Measurements from ENCODE around the gene MUC2. TPM values are rescaled to one million over a fixed set of nuclear protein-coding genes. Genes with fewer than 3 reads are reported as not detected.

The MUC2 gene
- total RNA-seq, 1 donor from 2014 or later = not detected

DNA sequence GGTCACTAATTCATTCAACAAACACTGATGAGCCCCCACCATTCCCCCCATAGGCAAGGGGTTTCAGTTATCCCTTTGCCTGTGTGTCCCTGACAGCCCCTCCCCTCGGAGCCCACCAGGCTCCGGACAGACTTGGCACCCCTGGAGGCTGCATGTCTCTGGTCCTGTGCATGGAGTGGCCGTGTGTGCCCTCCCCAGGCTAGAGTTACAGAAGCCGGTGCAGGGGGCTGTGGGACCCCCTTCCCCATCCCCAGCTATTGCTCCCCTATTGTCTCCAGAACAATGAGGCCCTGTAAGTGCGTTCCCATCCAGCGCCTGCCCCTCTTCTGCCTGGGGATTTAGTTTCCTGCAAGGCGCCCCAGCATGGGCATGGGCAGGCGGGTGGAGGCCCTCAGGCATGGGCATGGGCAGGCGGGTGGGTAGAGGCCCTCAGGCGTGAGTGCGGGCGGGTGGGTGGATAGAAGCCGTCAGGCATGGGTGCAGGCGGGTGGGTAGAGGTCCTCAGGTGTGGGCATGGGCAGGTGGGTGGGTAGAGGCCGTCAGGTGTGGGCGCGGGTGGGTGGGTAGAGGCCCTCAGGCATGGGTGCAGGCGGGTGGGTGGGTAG, 1.5 kb downstream of the MUC2 start:
- H3K27me3 Mint-ChIP-seq (ENCODE audit: insufficient read depth, low read depth) = no peaks in the 10 kb centered on the region
- H3K4me3 ChIP-seq = no peak overlapping the region
- TF ChIP-seq, protein P1, sequence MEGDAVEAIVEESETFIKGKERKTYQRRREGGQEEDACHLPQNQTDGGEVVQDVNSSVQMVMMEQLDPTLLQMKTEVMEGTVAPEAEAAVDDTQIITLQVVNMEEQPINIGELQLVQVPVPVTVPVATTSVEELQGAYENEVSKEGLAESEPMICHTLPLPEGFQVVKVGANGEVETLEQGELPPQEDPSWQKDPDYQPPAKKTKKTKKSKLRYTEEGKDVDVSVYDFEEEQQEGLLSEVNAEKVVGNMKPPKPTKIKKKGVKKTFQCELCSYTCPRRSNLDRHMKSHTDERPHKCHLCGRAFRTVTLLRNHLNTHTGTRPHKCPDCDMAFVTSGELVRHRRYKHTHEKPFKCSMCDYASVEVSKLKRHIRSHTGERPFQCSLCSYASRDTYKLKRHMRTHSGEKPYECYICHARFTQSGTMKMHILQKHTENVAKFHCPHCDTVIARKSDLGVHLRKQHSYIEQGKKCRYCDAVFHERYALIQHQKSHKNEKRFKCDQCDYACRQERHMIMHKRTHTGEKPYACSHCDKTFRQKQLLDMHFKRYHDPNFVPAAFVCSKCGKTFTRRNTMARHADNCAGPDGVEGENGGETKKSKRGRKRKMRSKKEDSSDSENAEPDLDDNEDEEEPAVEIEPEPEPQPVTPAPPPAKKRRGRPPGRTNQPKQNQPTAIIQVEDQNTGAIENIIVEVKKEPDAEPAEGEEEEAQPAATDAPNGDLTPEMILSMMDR (IDR thresholded peaks at IDR 0.05) = no peak
- TF ChIP-seq EZH2 (IDR thresholded peaks at IDR 0.05) = no peak
- no peak for TF ChIP-seq EZH2phosphoT487 (IDR thresholded peaks at IDR 0.05)
- H3K4me1 Mint-ChIP-seq = no peaks in the 10 kb centered on the region
- peaks cover 17% of the 10 kb centered on the region for H3K4me1 ChIP-seq
- H2AFZ ChIP-seq (replicated peaks) = no peak overlapping the region
- H3K27ac Mint-ChIP-seq = no peak overlapping the region
- no peak overlapping the region for H3K27ac ChIP-seq
- no peak for DNase-seq (ENCODE audit: low spot score)
- H3K36me3 ChIP-seq = no peaks in the 10 kb centered on the region
- no peaks in the 10 kb centered on the region for H3K36me3 Mint-ChIP-seq
- no peaks in the 10 kb centered on the region for H3K79me2 ChIP-seq (ENCODE audit: low read depth)
- no peaks in the 10 kb centered on the region for H3K27me3 ChIP-seq
- no peaks in the 10 kb centered on the region for H3K9me3 Mint-ChIP-seq
- no peaks in the 10 kb centered on the region for H3F3A ChIP-seq (ENCODE audit: low read depth)
- no peak overlapping the region for H3K9ac ChIP-seq
- no peak overlapping the region for H3K4me2 ChIP-seq
- no peaks in the 10 kb centered on the region for H3K9me3 ChIP-seq (ENCODE audit: low read depth)
- H3K4me3 Mint-ChIP-seq = no peak overlapping the region
- H4K20me1 ChIP-seq (ENCODE audit: low read depth) = no peaks in the 10 kb centered on the region

DNA sequence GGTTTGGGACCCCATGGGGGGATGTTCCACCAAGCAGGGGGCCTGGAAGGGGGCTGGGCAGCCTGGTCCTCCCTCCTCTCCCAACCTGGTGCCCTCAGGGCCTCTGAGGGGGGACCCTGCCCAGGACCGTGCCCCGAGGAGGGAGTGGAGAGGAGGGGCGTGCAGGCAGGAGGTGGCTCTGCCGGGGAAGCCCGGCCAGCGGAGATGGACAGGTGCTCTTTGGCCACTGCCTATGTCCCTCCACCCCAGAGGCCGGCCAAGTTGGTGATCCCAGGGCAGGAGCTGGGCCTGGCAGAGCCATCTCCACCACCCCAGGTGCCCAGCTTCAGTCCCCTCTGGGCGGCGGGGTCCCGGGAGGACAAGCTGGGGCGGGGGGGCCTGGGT, 2.4 kb downstream of the MUC2 start:
- Mint-ChIP-seq H3K36me3 (no peaks in the 10 kb centered on the region), H3K4me1 (no peaks in the 10 kb centered on the region), H3K27ac (no peak overlapping the region), H3K4me3 (no peak overlapping the region), H3K9me3 (no peaks in the 10 kb centered on the region), H3K27me3 (ENCODE audit: insufficient read depth, low read depth) (no peaks in the 10 kb centered on the region)
- no peak overlapping the region for H2AFZ ChIP-seq (replicated peaks)
- no peaks in the 10 kb centered on the region for H3K27me3 ChIP-seq
- H3F3A ChIP-seq (ENCODE audit: low read depth) = no peaks in the 10 kb centered on the region
- TF ChIP-seq EZH2 (IDR thresholded peaks at IDR 0.05) (no peak), EZH2phosphoT487 (IDR thresholded peaks at IDR 0.05) (no peak)
- TF ChIP-seq, protein P1 (IDR thresholded peaks at IDR 0.05) = no peak
- H3K4me3 ChIP-seq = no peak overlapping the region
- H3K79me2 ChIP-seq (ENCODE audit: low read depth) = no peaks in the 10 kb centered on the region
- no peaks in the 10 kb centered on the region for H3K36me3 ChIP-seq
- no peaks in the 10 kb centered on the region for H4K20me1 ChIP-seq (ENCODE audit: low read depth)
- H3K4me2 ChIP-seq = no peak overlapping the region
- H3K9ac ChIP-seq = no peak overlapping the region
- peaks cover 17% of the 10 kb centered on the region for H3K4me1 ChIP-seq
- no peaks in the 10 kb centered on the region for H3K9me3 ChIP-seq (ENCODE audit: low read depth)
- no peak for DNase-seq (ENCODE audit: low spot score)
- H3K27ac ChIP-seq = no peak overlapping the region

DNA sequence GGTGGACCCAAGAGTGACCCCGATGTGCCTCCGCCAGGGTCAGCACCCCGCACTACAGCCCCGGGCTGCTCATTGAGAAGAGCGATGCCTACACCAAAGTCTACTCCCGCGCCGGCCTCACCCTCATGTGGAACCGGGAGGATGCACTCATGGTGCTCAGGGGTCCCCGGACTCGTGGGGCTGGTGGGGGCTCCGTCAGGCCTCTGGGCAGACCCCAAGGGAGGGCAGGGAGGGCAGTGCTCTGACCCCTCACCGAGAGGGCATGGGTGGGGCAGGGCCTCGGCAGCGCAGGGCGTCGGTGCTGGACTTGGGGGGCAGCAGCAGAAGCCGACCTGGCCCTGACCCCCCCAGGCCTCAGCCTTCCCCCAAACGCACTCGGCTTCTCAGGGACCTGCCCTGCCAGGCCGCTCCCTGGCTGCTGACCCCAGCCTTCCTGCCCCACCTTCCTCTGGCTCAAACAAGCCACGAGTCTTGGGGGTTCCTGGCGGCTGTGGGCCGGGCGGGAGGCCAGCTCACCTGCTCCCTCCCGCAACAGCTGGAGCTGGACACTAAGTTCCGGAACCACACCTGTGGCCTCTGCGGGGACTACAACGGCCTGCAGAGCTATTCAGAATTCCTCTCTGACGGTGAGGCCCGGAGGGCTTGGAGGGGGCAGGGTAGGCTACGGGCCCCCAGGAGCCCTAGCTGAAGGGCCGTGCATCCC, 2.9 kb downstream of the MUC2 start:
- Mint-ChIP-seq H3K4me1 (no peaks in the 10 kb centered on the region), H3K9me3 (no peaks in the 10 kb centered on the region), H3K27ac (no peak overlapping the region), H3K36me3 (no peaks in the 10 kb centered on the region), H3K27me3 (ENCODE audit: insufficient read depth, low read depth) (no peaks in the 10 kb centered on the region), H3K4me3 (no peak overlapping the region)
- Histone ChIP-seq H3K4me3 (no peak overlapping the region), H3K4me1 (peaks cover 17% of the 10 kb centered on the region), H3K79me2 (ENCODE audit: low read depth) (no peaks in the 10 kb centered on the region), H3K9ac (no peak overlapping the region), H3F3A (ENCODE audit: low read depth) (no peaks in the 10 kb centered on the region), H3K36me3 (no peaks in the 10 kb centered on the region), H2AFZ (replicated peaks) (no peak overlapping the region), H3K9me3 (ENCODE audit: low read depth) (no peaks in the 10 kb centered on the region), H3K27me3 (no peaks in the 10 kb centered on the region), H3K27ac (no peak overlapping the region), H3K4me2 (no peak overlapping the region), H4K20me1 (ENCODE audit: low read depth) (no peaks in the 10 kb centered on the region)
- TF ChIP-seq, protein P1 (IDR thresholded peaks at IDR 0.05) = no peak
- no peak for TF ChIP-seq EZH2 (IDR thresholded peaks at IDR 0.05)
- TF ChIP-seq EZH2phosphoT487 (IDR thresholded peaks at IDR 0.05) = no peak
- DNase-seq (ENCODE audit: low spot score) = no peak
